22Rv1 (cell line): ENCODE measurements around the gene ANKRD61.
"Not testable (repeated sequence)": the region's sequence is repeated elsewhere in the genome, so short reads cannot be mapped to it uniquely, and the experiment has no call there.

Experiments used
- ZFX ChIP-seq: fragments of 450-650 bp; IDR thresholded peaks from 2 replicates; pipeline ENCODE4 v1.6.1; 2017; ENCODE audit warnings: antibody characterized with exemption, borderline replicate concordance
- TF ChIP-seq, protein P1 (sequence below): fragments of 450-650 bp; IDR thresholded peaks from 2 replicates; pipeline ENCODE4 v1.5.1; 2017; ENCODE audit warnings: mild to moderate bottlenecking

DNA sequence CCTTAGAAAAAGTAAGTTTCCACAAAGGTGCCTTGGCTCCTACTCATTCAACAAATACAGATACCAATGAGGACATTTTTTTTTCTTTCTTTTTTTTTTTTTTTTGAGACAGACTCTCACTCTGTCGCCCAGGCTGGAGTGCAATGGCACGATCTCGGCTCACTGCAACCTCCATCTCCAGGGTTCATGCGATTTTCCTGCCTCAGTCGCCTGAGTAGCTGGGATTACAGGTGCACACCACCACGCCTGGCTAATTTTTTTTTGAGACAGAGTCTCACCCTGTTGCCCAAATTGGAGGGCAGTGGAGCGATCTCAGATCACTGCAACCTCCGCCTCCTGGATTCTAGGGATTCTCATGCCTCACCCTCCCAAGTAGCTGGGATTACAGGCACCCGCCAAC is 20.0 kb downstream of the ANKRD61 start:
- TF ChIP-seq, protein P1, sequence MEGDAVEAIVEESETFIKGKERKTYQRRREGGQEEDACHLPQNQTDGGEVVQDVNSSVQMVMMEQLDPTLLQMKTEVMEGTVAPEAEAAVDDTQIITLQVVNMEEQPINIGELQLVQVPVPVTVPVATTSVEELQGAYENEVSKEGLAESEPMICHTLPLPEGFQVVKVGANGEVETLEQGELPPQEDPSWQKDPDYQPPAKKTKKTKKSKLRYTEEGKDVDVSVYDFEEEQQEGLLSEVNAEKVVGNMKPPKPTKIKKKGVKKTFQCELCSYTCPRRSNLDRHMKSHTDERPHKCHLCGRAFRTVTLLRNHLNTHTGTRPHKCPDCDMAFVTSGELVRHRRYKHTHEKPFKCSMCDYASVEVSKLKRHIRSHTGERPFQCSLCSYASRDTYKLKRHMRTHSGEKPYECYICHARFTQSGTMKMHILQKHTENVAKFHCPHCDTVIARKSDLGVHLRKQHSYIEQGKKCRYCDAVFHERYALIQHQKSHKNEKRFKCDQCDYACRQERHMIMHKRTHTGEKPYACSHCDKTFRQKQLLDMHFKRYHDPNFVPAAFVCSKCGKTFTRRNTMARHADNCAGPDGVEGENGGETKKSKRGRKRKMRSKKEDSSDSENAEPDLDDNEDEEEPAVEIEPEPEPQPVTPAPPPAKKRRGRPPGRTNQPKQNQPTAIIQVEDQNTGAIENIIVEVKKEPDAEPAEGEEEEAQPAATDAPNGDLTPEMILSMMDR, result not testable (repeated sequence)
- not testable (repeated sequence) for TF ChIP-seq ZFX
